ENCODE measurements around the gene PTPA. TPM values are rescaled to one million over a fixed set of nuclear protein-coding genes. Genes with fewer than 3 reads are reported as not detected.
A peak's percentile ranks its signal among the peaks of the same experiment; 100 is the strongest.

The PTPA gene
- total RNA-seq, 3 donors from 2014 or later (not counting 1 experiment from before 2014, with no cell fraction given) = 63.2 to 69.4 (median 64.9) TPM

- Histone ChIP-seq H3K27me3 (ENCODE audit: control insufficient read depth, insufficient read depth, low read length) (peaks cover 13% of the 10 kb centered on the region), H3K9me3 (ENCODE audit: control insufficient read depth, insufficient read depth, low read length) (no peaks in the 10 kb centered on the region), H3K27ac (ENCODE audit: low read length) (peak overlapping the region; percentile 48), H3K4me3 (ENCODE audit: low read length) (peak overlapping the region; percentile 70), H3K36me3 (ENCODE audit: control insufficient read depth, insufficient read depth, low read length) (no peaks in the 10 kb centered on the region), H3K4me1 (ENCODE audit: control insufficient read depth, insufficient read depth, low read length) (peaks cover 42% of the 10 kb centered on the region)
- WGBS (ENCODE audit: insufficient coverage) = under 1% methylated on average over 39 of the region's 53 CpGs
- H3K9me3 Mint-ChIP-seq = no peaks in the 10 kb centered on the region
- H3K36me3 Mint-ChIP-seq = no peaks in the 10 kb centered on the region
- TF ChIP-seq CTCF (IDR thresholded peaks at IDR 0.05) = no peak
- intact Hi-C loops (cut with micrococcal nuclease) = loop anchor here (1.0 to 5.0 kb wide), 3 partner anchors 33 to 433 kb away; no protein-coding TSS in a partner anchor
- H3K27me3 Mint-ChIP-seq (ENCODE audit: low read depth in 2 of 2) = peaks cover 7 to 9% of the 10 kb centered on the region in 2 donors
- peaks cover 6 to 37% of the 10 kb centered on the region in 2 donors for H3K4me1 Mint-ChIP-seq
- H3K27ac Mint-ChIP-seq = peak overlapping the region; percentile 65 to 66
- DNase-seq (peak; percentile 36 to 60), ATAC-seq (no peak)
- H3K4me3 Mint-ChIP-seq = peak overlapping the region; percentile 88
Measured at GRCh38 chr9:129174724-129175514, 63.7 kb downstream of the PTPA start.

GRCh38 chr9:129175515-129175824 is 64.3 kb downstream of the PTPA start:
- Mint-ChIP-seq H3K4me1 (peaks cover 6 to 37% of the 10 kb centered on the region in 2 donors), H3K9me3 (no peaks in the 10 kb centered on the region), H3K36me3 (no peaks in the 10 kb centered on the region), H3K4me3 (peak overlapping the region; percentile 88), H3K27ac (peak overlapping the region; percentile 65 to 66), H3K27me3 (ENCODE audit: low read depth in 2 of 2) (peaks cover 7 to 9% of the 10 kb centered on the region in 2 donors)
- Histone ChIP-seq H3K4me1 (ENCODE audit: control insufficient read depth, insufficient read depth, low read length) (peaks cover 42% of the 10 kb centered on the region), H3K36me3 (ENCODE audit: control insufficient read depth, insufficient read depth, low read length) (no peaks in the 10 kb centered on the region), H3K27me3 (ENCODE audit: control insufficient read depth, insufficient read depth, low read length) (peaks cover 13% of the 10 kb centered on the region), H3K27ac (ENCODE audit: low read length) (peak overlapping the region; percentile 47), H3K9me3 (ENCODE audit: control insufficient read depth, insufficient read depth, low read length) (no peaks in the 10 kb centered on the region), H3K4me3 (ENCODE audit: low read length) (peak overlapping the region; percentile 70)
- WGBS (ENCODE audit: insufficient coverage) = 0% methylated on average over 7 of the region's 10 CpGs
- no peak for TF ChIP-seq CTCF (IDR thresholded peaks at IDR 0.05)
- no peak for DNase-seq
- intact Hi-C loops (cut with micrococcal nuclease) = loop anchor here (1.0 to 5.0 kb wide), 3 partner anchors 33 to 433 kb away; no protein-coding TSS in a partner anchor
- ATAC-seq = no peak

GRCh38 chr9:129175825-129176633 is 64.8 kb downstream of the PTPA start:
- H3K27ac Mint-ChIP-seq = peak overlapping the region; percentile 65 to 66
- H3K4me1 Mint-ChIP-seq = peaks cover 6 to 37% of the 10 kb centered on the region in 2 donors
- H3K27me3 ChIP-seq (ENCODE audit: control insufficient read depth, insufficient read depth, low read length) = peaks cover 13% of the 10 kb centered on the region

More at GRCh38 chr9:129175825-129176633, 64.8 kb downstream of the PTPA start:
- Histone ChIP-seq H3K4me1 (ENCODE audit: control insufficient read depth, insufficient read depth, low read length) (peaks cover 42% of the 10 kb centered on the region), H3K27ac (ENCODE audit: low read length) (peak overlapping the region; percentile 47), H3K9me3 (ENCODE audit: control insufficient read depth, insufficient read depth, low read length) (no peaks in the 10 kb centered on the region), H3K36me3 (ENCODE audit: control insufficient read depth, insufficient read depth, low read length) (no peaks in the 10 kb centered on the region), H3K4me3 (ENCODE audit: low read length) (peak overlapping the region; percentile 70)
- no peak for TF ChIP-seq CTCF (IDR thresholded peaks at IDR 0.05)
- peak in 2 of 3 donors; percentile 1 to 6 for ATAC-seq
- Mint-ChIP-seq H3K9me3 (no peaks in the 10 kb centered on the region), H3K27me3 (ENCODE audit: low read depth in 2 of 2) (peaks cover 7 to 9% of the 10 kb centered on the region in 2 donors), H3K36me3 (no peaks in the 10 kb centered on the region), H3K4me3 (peak overlapping the region; percentile 88)
- under 1% methylated on average over 43 of the region's 47 CpGs for WGBS (ENCODE audit: insufficient coverage)
- peak; percentile 25 to 71 for DNase-seq
- intact Hi-C loops (cut with micrococcal nuclease) = loop anchor here (1.0 to 5.0 kb wide), 3 partner anchors 34 to 432 kb away; no protein-coding TSS in a partner anchor

Measured in natural killer cell (primary cell).